PFSK-1 (cell line): ENCODE measurements around the gene CDC45.

ENCODE experiments used
- FOXP2 ChIP-seq: optimal IDR thresholded peaks from 2 replicates; pipeline ENCODE3; 2011; ENCODE audit warnings: borderline replicate concordance, control low read depth, inconsistent platforms; ENCODE audit not compliant: insufficient read depth; ENCODE audit errors: extremely low read length, extremely low read depth
- POLR2AphosphoS5 ChIP-seq: IDR thresholded peaks from 2 replicates; pipeline ENCODE4 v1.6.1; 2012; ENCODE audit warnings: low read depth, mild to moderate bottlenecking, control low read depth, low read length, moderate library complexity
- REST ChIP-seq, 2 experiments: IDR thresholded peaks; 2 replicates each; pipeline versions ENCODE4 v1.6.1 to v1.8.0; 2011 to 2012; ENCODE audit warnings: low read depth in 2 of 2, low read length in 2 of 2, control low read depth in 1 of 2, inconsistent platforms in 1 of 2, mild to moderate bottlenecking in 1 of 2, moderate library complexity in 1 of 2; ENCODE audit not compliant: insufficient read depth in 1 of 2
- SIN3A ChIP-seq: IDR thresholded peaks from 2 replicates; pipeline ENCODE4 v1.6.1; 2012; ENCODE audit warnings: mild to moderate bottlenecking, low read length, moderate library complexity, borderline replicate concordance; ENCODE audit not compliant: insufficient read depth
- TAF1 ChIP-seq: IDR thresholded peaks from 2 replicates; pipeline ENCODE4 v1.6.1; 2012; ENCODE audit warnings: low read length, control low read depth, borderline replicate concordance; ENCODE audit not compliant: insufficient read depth

CDC45 gene

DNA sequence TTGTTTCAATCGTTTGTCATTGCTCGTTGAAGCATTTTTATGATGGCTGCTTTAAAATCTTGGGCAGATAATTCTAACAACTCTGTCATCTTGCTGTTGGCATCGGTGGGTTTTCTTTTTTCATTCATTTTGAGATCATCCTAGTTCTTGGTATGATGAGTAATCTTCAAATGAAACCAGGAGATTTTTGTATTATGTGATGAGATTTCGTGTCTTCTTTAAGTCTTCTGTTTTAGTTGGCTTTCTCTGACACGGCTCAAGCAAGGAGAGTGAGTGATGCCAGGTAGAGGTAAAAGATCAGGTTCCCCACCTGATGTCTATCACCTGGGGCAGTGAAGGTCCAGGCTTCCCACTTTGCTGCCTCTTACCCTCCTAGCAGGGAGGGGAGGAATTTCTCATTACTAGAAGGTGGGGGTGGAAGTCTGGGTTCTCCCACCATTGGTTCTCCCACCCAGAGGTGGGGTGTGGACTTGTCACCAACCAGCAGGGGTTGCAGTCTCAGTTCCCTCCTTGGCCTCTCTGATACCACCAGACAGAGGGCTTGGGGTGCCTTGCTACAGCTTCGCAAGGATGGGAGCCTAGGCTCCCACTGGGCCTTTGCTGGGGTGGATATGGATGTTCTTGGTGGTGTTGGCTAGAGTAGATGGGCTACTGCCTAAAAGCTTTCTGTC lies 12.9 kb downstream of the CDC45 start:
- no peak for TF ChIP-seq TAF1
- no peak for TF ChIP-seq FOXP2
- no peak for TF ChIP-seq SIN3A
- no peak for TF ChIP-seq REST (IDR thresholded peaks at IDR 0.05; ENCODE audit: insufficient read depth in 1 of 2, low read depth in 2 of 2, low read length in 2 of 2)
- no peak for TF ChIP-seq POLR2AphosphoS5

GRCh38 chr22:19494001-19494560 lies 14.4 kb downstream of the CDC45 start:
- no peak for TF ChIP-seq TAF1
- TF ChIP-seq POLR2AphosphoS5: no peak
- no peak for TF ChIP-seq REST (IDR thresholded peaks at IDR 0.05; ENCODE audit: insufficient read depth in 1 of 2, low read depth in 2 of 2, low read length in 2 of 2)
- TF ChIP-seq SIN3A: no peak
- no peak for TF ChIP-seq FOXP2

DNA sequence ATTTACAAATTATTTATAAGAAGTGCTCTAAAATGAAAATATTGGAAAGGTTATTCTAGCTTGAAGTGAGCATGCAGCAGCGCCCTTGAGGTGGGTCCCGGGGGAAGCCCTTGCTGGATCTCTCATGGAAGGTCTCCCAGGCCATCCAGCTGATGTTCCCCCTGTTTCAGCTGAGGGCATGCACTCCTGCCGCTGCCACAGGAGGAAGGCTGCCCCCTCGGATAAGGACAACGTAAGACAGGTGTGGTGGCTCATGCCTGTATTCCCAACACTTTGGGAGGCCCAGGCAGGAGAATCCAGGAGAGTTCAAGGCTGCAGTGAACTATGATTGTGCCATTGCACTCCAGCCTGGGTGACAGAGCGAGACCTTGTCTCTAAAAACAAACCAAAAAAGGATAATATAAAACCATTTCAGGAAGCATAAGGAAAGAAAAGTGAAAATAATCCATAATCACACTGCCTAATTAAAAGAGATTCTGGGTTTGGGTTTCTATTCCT lies 15.0 kb downstream of the CDC45 start:
- no peak for TF ChIP-seq SIN3A
- TF ChIP-seq FOXP2: no peak
- no peak for TF ChIP-seq REST (IDR thresholded peaks at IDR 0.05; ENCODE audit: insufficient read depth in 1 of 2, low read depth in 2 of 2, low read length in 2 of 2)
- no peak for TF ChIP-seq POLR2AphosphoS5
- no peak for TF ChIP-seq TAF1

GRCh38 chr22:19495562-19496323 lies 16.0 kb downstream of the CDC45 start:
- TF ChIP-seq REST (IDR thresholded peaks at IDR 0.05; ENCODE audit: insufficient read depth in 1 of 2, low read depth in 2 of 2, low read length in 2 of 2) (no peak), SIN3A (no peak), POLR2AphosphoS5 (no peak), FOXP2 (no peak), TAF1 (no peak)
